Panc1 (cell line): ENCODE results near the gene DHCR7.

ENCODE experiments used
- CTCF ChIP-seq: fragments of 450-650 bp; IDR thresholded peaks from 2 replicates; pipeline ENCODE4 v1.5.1; 2017; ENCODE audit warnings: mild to moderate bottlenecking
- POLR2AphosphoS5 ChIP-seq: IDR thresholded peaks from 2 replicates; pipeline ENCODE4 v1.6.1; 2012; ENCODE audit warnings: mild to moderate bottlenecking, low read depth, low read length, moderate library complexity
- SIN3A ChIP-seq: IDR thresholded peaks from 2 replicates; pipeline ENCODE4 v1.6.1; 2012; ENCODE audit warnings: low read depth, mild to moderate bottlenecking, low read length, moderate library complexity, borderline replicate concordance; ENCODE audit not compliant: insufficient read depth
- TCF7L2 ChIP-seq: IDR thresholded peaks from 2 replicates; pipeline ENCODE4 v1.6.1; 2011; ENCODE audit warnings: mild to moderate bottlenecking, low read depth, low read length, inconsistent platforms
- TF ChIP-seq, protein P1 (sequence below), 2 experiments: IDR thresholded peaks; 2 replicates each; pipeline ENCODE4 v1.6.1; 2011 to 2012; ENCODE audit warnings: low read depth in 2 of 2, control low read depth in 1 of 2, low read length in 1 of 2, mild to moderate bottlenecking in 1 of 2, moderate library complexity in 1 of 2; ENCODE audit not compliant: insufficient read depth in 1 of 2

DNA sequence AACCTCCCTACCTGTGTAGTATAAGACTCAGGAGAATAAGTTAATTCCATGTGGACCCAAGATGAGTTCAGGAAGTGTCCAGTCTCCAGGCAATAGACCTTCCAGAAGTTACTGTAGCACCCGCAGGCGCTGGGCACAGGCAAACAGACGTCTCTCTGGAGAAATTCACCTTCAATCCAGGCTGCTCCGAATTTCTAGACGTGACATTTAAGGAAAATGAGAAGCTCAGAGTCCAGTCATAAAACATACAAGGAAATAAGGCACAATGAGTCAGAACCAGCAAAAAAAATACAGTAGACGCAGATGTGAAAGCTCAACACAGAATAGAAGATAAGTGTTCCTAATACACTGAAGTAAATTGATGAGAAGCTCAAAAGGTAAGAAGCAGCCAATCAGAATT lies 19.0 kb upstream of the DHCR7 start:
- TF ChIP-seq CTCF: no peak
- TF ChIP-seq, protein P1, sequence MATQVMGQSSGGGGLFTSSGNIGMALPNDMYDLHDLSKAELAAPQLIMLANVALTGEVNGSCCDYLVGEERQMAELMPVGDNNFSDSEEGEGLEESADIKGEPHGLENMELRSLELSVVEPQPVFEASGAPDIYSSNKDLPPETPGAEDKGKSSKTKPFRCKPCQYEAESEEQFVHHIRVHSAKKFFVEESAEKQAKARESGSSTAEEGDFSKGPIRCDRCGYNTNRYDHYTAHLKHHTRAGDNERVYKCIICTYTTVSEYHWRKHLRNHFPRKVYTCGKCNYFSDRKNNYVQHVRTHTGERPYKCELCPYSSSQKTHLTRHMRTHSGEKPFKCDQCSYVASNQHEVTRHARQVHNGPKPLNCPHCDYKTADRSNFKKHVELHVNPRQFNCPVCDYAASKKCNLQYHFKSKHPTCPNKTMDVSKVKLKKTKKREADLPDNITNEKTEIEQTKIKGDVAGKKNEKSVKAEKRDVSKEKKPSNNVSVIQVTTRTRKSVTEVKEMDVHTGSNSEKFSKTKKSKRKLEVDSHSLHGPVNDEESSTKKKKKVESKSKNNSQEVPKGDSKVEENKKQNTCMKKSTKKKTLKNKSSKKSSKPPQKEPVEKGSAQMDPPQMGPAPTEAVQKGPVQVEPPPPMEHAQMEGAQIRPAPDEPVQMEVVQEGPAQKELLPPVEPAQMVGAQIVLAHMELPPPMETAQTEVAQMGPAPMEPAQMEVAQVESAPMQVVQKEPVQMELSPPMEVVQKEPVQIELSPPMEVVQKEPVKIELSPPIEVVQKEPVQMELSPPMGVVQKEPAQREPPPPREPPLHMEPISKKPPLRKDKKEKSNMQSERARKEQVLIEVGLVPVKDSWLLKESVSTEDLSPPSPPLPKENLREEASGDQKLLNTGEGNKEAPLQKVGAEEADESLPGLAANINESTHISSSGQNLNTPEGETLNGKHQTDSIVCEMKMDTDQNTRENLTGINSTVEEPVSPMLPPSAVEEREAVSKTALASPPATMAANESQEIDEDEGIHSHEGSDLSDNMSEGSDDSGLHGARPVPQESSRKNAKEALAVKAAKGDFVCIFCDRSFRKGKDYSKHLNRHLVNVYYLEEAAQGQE (IDR thresholded peaks at IDR 0.05; ENCODE audit: insufficient read depth in 1 of 2, low read depth in 2 of 2, low read length in 1 of 2): no peak
- no peak for TF ChIP-seq SIN3A
- no peak for TF ChIP-seq TCF7L2
- TF ChIP-seq POLR2AphosphoS5: no peak
